ENCODE data around the gene ZNF740. TPM values are rescaled to one million over a fixed set of nuclear protein-coding genes. Genes with fewer than 3 reads are reported as not detected.

ZNF740 gene
- total RNA-seq, 2 donors from 2014 or later = 10.1 to 21.4 TPM

DNA sequence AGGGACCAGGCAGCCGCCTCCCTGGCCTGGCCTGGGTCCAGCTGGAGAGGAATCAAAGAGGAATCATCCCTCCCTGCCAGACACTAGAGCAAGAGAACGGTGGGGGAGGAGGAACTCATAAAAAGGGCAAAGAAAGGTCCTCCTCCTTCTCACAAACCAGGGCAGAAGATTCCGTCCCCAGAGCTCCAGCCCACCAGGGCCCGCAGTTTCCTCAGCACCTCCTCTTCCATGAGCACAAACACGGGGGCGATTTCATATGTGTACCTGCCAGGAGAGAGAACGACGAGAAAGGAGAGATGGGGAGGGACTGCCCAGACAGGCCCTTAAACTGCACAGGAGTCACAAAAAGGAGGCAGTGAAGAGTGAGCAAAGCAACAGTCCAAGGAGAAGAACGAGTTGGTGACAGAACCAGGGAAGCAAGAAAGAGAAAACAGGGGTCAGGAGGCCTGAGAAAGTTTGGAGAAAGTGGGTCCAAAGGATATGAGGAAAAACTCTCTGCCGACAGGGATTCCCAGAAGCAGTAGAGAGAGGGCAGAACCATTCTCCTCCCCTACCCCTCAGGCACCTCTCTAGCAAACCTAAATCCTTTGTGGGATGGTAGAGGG, 8.7 kb upstream of the ZNF740 start:
- Histone ChIP-seq H3K27ac (no peak overlapping the region), H3K27me3 (no peaks in the 10 kb centered on the region), H3K36me3 (replicated peaks in 1 of 2; ENCODE audit: insufficient read depth in 1 of 2, low read depth in 2 of 2) (peaks cover 0 to 3% of the 10 kb centered on the region in 2 donors), H3K4me3 (no peak overlapping the region), H3K9me3 (no peaks in the 10 kb centered on the region), H3K4me1 (peaks cover 6% of the 10 kb centered on the region)
- DNase-seq (no peak), ATAC-seq (no peak)
- TF ChIP-seq POLR2A (IDR thresholded peaks at IDR 0.05) = no peak
- no peak for TF ChIP-seq CTCF (IDR thresholded peaks at IDR 0.05)
- 60 to 65% methylated on average over 10 of the region's 10 CpGs for WGBS, 2 donors
- intact Hi-C loops (cut with DNase I) = no loop called here

- peaks cover 0 to 3% of the 10 kb centered on the region in 2 donors for H3K36me3 ChIP-seq (replicated peaks in 1 of 2; ENCODE audit: insufficient read depth in 1 of 2, low read depth in 2 of 2)
- ATAC-seq = no peak
- no peaks in the 10 kb centered on the region for H3K27me3 ChIP-seq
- WGBS, 2 donors = 87 to 88% methylated on average over 11 of the region's 11 CpGs
- no peak overlapping the region for H3K4me3 ChIP-seq
- no peaks in the 10 kb centered on the region for H3K9me3 ChIP-seq
- DNase-seq = no peak
- no peak overlapping the region for H3K27ac ChIP-seq
- intact Hi-C loops (cut with DNase I) = no loop called here
- peaks cover 6% of the 10 kb centered on the region for H3K4me1 ChIP-seq
- TF ChIP-seq CTCF (IDR thresholded peaks at IDR 0.05) (no peak), POLR2A (IDR thresholded peaks at IDR 0.05) (no peak)
Observed at GRCh38 chr12:53172352-53172751, 8.2 kb upstream of the ZNF740 start.

- peaks cover 6% of the 10 kb centered on the region for H3K4me1 ChIP-seq
- no peak overlapping the region for H3K4me3 ChIP-seq
- intact Hi-C loops (cut with DNase I) = no loop called here
- ATAC-seq (no peak), DNase-seq (no peak)
- peaks cover 0 to 3% of the 10 kb centered on the region in 2 donors for H3K36me3 ChIP-seq (replicated peaks in 1 of 2; ENCODE audit: insufficient read depth in 1 of 2, low read depth in 2 of 2)
- no peak for TF ChIP-seq POLR2A (IDR thresholded peaks at IDR 0.05)
- TF ChIP-seq CTCF (IDR thresholded peaks at IDR 0.05) = no peak
- H3K27me3 ChIP-seq = no peaks in the 10 kb centered on the region
- WGBS, 2 donors = 85 to 90% methylated on average over 8 to 10 of the region's 10 CpGs
- H3K27ac ChIP-seq = no peak overlapping the region
- H3K9me3 ChIP-seq = no peaks in the 10 kb centered on the region
Observed at GRCh38 chr12:53173085-53173715, 7.3 kb upstream of the ZNF740 start.

DNA sequence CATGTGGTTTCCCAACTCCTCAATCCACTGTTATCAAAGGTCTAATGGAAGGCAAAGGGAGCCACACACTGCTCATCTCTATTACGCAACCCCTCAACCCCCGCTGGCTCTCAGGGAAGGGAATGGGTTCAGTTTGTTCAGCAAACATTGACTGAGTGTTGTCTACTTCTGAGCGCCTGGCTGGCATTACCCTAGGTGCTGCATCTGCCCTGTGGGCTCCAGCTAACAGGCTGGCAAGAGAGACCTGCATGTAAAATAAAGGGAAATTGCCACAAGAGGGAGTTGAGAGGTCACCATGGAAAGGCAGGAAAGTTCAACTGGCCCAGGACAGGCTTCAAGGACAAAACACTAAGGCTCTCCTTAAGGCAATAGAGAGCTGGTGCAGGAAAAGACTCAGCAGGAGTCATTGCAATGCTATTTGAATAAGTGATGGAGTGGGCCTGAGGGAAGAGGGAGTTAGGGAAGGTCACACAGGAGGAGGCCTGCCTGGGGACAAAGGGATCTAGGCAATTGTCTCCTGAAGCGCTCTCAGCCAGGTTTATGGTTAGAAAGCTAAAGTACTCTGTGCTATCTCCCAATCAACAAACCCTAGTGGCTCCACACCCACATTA, 5.5 kb upstream of the ZNF740 start:
- ATAC-seq (peak; percentile 36), DNase-seq (peak in 3 of 4 donors; percentile 37 to 51 (median 43))
- Histone ChIP-seq H3K9me3 (no peaks in the 10 kb centered on the region), H3K27ac (peak overlapping the region in 1 of 4 donors; percentile 12), H3K4me3 (no peak overlapping the region), H3K4me1 (peaks cover 12% of the 10 kb centered on the region), H3K27me3 (no peaks in the 10 kb centered on the region), H3K36me3 (replicated peaks in 1 of 2; ENCODE audit: insufficient read depth in 1 of 2, low read depth in 2 of 2) (peaks cover 0 to under 1% of the 10 kb centered on the region in 2 donors)
- TF ChIP-seq POLR2A (IDR thresholded peaks at IDR 0.05) (no peak), CTCF (IDR thresholded peaks at IDR 0.05) (peak in 4 of 7 experiments; percentile 31 to 55 (median 42))
- WGBS, 2 donors = 52 to 59% methylated on average over 4 of the region's 4 CpGs
- intact Hi-C loops (cut with DNase I) = no loop called here

Measured in body of pancreas (tissue), 4 donors.